ENCODE data around the gene TMTC2. TPM values are rescaled to one million over a fixed set of nuclear protein-coding genes. Genes with fewer than 3 reads are reported as not detected.
"Not testable (repeated sequence)": the region's sequence is repeated elsewhere in the genome, so short reads cannot be mapped to it uniquely, and the experiment has no call there.

Gene TMTC2
- total and polyA plus RNA-seq, 12 donors = 1.6 to 4.4 (median 2.7) TPM

DNA sequence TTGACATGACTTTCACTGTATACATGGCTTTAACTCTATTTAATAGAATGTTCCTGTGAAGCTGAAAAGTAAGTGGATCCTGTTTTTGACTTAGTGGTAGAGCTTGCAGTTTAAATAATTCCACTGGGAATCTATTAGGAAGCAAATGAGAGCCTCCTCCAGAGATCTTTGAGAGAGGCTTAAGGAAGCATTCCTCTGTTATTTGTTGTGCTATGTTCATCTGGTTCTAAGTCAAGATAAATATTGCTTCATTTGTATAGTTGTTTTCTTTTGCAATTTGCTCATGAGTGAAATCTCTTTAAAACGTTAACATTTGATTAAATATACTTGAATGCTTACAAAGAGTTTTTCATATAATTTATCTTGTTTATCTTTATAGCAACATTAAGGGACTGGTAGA, 70.4 kb downstream of the TMTC2 start:
- no peak overlapping the region for H3K27ac ChIP-seq
- H3K36me3 ChIP-seq (replicated peaks in 1 of 2) = no peaks in the 10 kb centered on the region
- H3K4me3 ChIP-seq = no peak overlapping the region
- H3K9me3 ChIP-seq (replicated peaks in 1 of 3) = no peaks in the 10 kb centered on the region
- TF ChIP-seq POLR2A (IDR thresholded peaks at IDR 0.05) = no peak
- TF ChIP-seq, protein P1, sequence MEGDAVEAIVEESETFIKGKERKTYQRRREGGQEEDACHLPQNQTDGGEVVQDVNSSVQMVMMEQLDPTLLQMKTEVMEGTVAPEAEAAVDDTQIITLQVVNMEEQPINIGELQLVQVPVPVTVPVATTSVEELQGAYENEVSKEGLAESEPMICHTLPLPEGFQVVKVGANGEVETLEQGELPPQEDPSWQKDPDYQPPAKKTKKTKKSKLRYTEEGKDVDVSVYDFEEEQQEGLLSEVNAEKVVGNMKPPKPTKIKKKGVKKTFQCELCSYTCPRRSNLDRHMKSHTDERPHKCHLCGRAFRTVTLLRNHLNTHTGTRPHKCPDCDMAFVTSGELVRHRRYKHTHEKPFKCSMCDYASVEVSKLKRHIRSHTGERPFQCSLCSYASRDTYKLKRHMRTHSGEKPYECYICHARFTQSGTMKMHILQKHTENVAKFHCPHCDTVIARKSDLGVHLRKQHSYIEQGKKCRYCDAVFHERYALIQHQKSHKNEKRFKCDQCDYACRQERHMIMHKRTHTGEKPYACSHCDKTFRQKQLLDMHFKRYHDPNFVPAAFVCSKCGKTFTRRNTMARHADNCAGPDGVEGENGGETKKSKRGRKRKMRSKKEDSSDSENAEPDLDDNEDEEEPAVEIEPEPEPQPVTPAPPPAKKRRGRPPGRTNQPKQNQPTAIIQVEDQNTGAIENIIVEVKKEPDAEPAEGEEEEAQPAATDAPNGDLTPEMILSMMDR (IDR thresholded peaks at IDR 0.05) = no peak
- H3K27me3 ChIP-seq = no peaks in the 10 kb centered on the region
- no peak for DNase-seq
- intact Hi-C loops (cut with DNase I) = no loop called here
- WGBS, 4 donors = 51 to 79% (median 69%) methylated on average over 1 of the region's 1 CpG
- H3K4me1 ChIP-seq (replicated peaks in 1 of 2) = no peaks in the 10 kb centered on the region

DNA sequence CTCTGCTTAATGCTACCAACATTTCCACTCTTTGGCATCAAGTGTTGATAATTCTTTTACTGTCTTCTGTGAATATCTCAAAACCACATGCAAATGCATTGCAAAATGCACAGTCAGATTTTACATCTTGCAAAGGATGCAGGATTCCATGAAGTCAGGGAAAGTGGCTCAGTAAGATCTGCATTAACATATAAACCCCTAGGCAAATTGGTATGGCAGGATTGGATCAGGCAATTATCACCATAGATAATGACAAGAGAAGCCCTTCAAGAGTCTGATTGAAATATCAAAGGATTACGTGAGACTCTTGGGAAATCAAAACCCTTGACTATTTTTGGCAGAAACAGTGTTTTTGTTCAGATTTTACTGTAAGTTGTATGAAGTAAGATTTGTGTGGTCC, 71.0 kb downstream of the TMTC2 start:
- no peak for DNase-seq
- intact Hi-C loops (cut with DNase I) = no loop called here
- no peaks in the 10 kb centered on the region for H3K36me3 ChIP-seq (replicated peaks in 1 of 2)
- TF ChIP-seq POLR2A (IDR thresholded peaks at IDR 0.05) = no peak
- TF ChIP-seq, protein P1 (IDR thresholded peaks at IDR 0.05) = no peak
- H3K27me3 ChIP-seq = no peaks in the 10 kb centered on the region
- no peaks in the 10 kb centered on the region for H3K9me3 ChIP-seq (replicated peaks in 1 of 3)
- WGBS, 4 donors = 79 to 85% (median 83%) methylated on average over 1 of the region's 1 CpG
- no peaks in the 10 kb centered on the region for H3K4me1 ChIP-seq (replicated peaks in 1 of 2)
- no peak overlapping the region for H3K27ac ChIP-seq
- H3K4me3 ChIP-seq = no peak overlapping the region

DNA sequence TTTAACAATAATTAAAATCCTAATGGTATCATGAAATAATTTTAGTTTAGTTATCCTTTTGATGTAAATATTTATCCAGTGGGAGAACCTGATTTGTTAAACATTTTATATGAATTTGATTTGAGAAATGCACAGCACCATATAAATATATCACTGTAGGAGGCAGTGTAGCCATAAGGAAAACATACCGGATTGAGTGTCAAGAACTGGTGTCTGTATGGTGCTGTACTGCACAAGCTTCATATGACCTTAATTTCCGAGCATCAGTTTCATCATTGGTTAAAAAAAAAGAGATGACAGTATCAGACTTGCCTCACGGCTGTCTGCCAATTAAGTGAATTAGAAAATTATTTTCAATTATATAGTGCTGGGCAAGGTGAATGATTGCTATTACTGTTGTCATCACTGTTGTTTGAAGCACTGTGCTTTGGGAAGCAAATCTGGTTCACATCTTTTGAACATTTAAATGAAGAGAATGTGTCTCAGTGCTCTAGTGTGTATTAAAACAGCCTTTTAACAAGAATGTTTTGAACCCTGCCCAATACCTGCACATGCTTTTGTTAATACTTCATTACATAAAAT, 72.1 kb downstream of the TMTC2 start:
- TF ChIP-seq, protein P1 (IDR thresholded peaks at IDR 0.05) = no peak
- no peak for TF ChIP-seq POLR2A (IDR thresholded peaks at IDR 0.05)
- intact Hi-C loops (cut with DNase I) = no loop called here
- no peaks in the 10 kb centered on the region for H3K27me3 ChIP-seq
- no peak overlapping the region for H3K4me3 ChIP-seq
- H3K36me3 ChIP-seq (replicated peaks in 1 of 2) = no peaks in the 10 kb centered on the region
- WGBS, 4 donors = 67 to 78% (median 77%) methylated on average over 3 of the region's 3 CpGs
- no peaks in the 10 kb centered on the region for H3K9me3 ChIP-seq (replicated peaks in 1 of 3)
- no peaks in the 10 kb centered on the region for H3K4me1 ChIP-seq (replicated peaks in 1 of 2)
- no peak overlapping the region for H3K27ac ChIP-seq
- no peak for DNase-seq

DNA sequence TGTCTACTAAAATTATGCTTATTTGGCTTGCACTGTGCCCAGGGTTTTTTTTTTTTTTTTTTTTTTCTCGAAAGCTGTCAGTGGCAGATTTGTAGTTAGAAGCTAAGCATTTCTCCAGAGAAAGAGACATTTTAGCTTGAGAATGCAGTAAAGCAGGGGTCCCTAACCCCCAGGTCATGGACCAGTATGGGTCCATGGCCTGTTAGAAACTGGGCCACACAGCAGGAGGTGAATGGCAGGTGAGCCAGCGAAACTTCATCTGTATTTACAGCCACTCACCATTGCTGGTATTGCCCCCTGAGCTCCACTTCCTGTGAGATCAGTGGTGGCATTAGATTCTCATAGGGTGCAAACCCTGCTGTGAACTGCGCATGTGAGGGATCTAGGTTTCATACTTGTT, 73.7 kb downstream of the TMTC2 start:
- Histone ChIP-seq H3K27ac (no peak overlapping the region), H3K9me3 (replicated peaks in 1 of 3) (no peaks in the 10 kb centered on the region), H3K36me3 (replicated peaks in 1 of 2) (no peaks in the 10 kb centered on the region), H3K27me3 (no peaks in the 10 kb centered on the region), H3K4me1 (replicated peaks in 1 of 2) (no peaks in the 10 kb centered on the region), H3K4me3 (no peak overlapping the region)
- WGBS, 4 donors = 90 to 95% (median 92%) methylated on average over 3 of the region's 3 CpGs
- no peak for TF ChIP-seq POLR2A (IDR thresholded peaks at IDR 0.05)
- TF ChIP-seq, protein P1 (IDR thresholded peaks at IDR 0.05) = no peak
- DNase-seq = no peak
- intact Hi-C loops (cut with DNase I) = no loop called here

DNA sequence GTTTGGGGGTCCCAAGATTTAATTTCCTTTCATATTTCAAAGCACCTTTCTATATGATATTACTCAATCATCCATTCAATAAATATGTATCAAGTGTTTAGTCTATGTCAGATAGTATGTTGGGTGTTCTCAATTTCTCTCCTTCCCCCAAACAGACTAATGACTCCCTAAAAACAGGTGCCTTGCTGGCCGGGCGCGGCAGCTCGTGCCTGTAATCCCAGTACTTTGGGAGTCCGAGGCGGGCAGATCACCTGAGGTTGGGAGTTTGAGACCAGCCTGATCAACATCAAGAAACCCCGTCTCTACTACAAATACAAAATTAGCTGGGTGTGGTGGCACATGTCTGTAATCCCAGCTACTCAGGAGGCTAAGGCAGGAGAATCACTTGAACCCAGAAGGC, 78.5 kb downstream of the TMTC2 start:
- H3K9me3 ChIP-seq (replicated peaks in 1 of 3); H3K4me1 ChIP-seq (replicated peaks in 1 of 2); H3K27me3 ChIP-seq; DNase-seq; H3K27ac ChIP-seq; H3K4me3 ChIP-seq; H3K36me3 ChIP-seq (replicated peaks in 1 of 2); intact Hi-C loops (cut with DNase I): not testable (repeated sequence)
- WGBS, 4 donors = 94 to 98% (median 95%) methylated on average over 7 of the region's 7 CpGs

All from adrenal gland (tissue), 12 donors.